GM21786 (cell line): ENCODE measurements around the gene TMPRSS4.

ENCODE experiments used
- ATAC-seq: cut with Tn5 transposase; IDR thresholded peaks from one replicate; pipeline ENCODE4 v1.9.1; 2021; ENCODE audit not compliant: unreplicated experiment

TMPRSS4 gene

DNA sequence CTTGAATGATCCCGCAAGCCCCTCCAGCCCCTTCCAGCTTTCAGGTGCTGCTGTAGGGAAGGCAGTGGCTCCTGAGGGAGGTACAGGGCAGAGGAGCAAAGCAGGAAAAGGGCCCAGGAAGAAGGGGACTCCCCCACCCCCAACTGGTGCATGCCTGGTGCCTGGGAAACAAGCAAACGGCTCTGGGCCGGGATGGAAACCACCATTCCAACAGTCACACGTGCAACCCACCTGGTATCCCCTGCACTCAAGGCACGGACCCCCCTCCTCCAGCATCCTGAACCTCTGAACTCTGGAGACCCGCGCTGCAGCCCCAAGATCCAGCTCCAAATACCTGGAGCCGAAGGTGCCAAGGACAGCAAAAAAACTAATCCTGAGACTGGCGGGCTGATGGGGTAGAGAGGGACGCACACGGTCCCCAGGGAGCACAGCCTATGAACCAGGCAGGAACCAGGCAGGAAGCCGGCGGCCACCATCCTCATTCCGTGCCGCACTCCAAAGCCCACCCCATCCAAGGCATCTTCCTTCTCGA, 75.2 kb downstream of the TMPRSS4 start:
- no peak for ATAC-seq

DNA sequence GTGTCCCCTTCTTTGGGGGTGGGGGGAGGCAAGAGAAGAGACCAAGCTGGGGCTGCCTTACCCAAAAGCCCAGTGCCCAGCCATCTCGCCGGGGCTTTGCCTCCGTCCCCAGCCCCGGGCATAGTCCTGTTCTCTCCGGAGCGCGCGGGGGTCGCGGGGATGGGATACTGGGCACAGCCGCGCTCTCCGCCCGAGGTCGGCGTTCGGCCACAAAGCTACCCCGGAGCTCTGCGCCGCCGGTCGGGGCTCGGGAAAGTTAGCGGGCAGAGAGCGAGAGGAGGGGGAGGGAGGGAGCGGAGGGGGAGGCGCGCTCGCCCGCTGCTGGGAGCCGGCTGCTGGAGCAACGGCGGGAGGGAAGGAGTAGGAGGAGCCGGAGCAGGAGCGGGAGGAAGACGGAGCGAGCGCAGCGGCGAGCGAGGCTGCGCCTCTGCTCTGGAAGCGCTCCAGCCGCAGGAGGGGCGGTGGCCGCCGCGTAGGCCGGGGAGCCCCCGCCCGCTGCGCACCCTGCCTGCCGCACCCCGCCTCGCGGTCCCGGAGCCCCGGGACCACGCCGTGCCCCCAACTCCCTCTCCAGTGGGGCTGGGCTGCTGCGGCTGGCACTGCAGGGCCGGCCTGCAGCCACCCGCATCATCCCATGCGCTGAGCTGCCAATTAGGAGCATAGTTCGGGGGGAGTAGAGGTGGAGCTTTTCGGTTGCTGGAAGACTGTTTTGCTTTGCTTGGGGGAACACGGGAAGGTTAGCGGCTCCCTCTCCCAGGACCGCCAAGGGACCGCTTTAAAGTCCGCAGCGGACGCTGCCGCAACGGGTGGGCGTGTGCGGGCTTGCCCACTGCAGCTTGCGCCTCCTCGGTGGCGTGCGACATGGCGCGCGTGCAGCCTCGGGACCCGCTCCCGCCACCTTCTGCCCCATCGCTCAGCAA, 75.9 kb downstream of the TMPRSS4 start, which contains the start of gene SCN4B:
SCN4B (minus strand) TSS at position 272 of the 920 bp plus-strand sequence; CDS start at position 122, 150 bp downstream.
- no peak for ATAC-seq

DNA sequence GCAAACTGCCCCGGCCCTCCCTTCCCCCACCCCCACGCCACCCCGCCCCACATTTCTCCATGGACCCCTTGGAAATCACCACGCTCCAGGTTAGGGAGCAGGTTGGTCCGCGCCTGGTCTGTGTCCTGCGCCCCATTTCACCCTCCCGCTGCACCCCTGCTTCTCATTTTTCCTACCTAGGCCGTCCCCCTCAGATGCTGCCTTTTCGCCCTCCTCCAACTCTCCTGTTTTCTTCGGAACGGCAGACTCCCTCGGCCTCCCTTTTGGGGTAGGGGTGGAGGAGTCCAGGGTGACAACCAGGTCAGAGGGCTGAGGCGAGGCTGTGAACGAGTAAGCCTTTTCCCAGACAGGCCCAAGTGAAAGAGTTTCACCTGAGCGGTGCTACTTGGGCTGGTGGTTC, 76.6 kb downstream of the TMPRSS4 start:
- no peak for ATAC-seq

DNA sequence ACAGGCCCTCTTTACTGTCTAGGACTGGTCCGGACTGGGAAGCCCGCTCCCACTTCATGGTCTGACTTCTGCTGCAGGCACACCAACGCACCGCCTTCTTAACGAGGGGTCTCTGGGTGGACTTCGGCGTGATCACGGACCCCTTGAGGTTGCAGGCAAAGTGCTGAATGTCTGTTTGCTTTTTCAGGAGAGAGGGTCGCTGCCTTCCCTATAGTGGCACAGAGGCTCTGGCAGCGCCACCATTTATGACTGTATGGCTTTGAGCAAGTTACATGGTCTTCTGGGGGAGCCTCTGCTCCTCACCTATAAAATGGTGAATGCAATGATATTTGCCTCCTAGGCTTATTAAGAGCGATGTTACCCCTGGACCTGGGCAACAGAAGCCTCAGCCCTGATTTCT, 77.1 kb downstream of the TMPRSS4 start:
- no peak for ATAC-seq

DNA sequence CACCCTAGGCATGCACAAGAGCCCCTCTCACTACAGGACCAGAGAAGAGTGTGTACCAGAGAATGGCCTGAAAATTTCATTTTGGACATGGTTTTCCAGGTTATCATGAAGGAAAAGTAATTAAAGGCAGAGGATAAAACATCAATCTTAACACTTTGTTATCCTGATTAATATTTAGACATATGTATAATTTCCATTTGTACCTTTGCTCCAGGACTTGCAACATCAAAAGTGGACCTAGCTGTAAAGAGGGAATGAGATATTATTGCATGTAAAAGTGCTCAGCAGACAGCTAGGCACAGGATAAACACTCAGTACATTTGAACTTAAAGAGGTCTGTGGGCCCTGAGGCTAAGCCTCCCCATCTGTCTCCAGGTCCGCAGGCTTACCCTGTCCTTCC, 77.8 kb downstream of the TMPRSS4 start:
- no peak for ATAC-seq

DNA sequence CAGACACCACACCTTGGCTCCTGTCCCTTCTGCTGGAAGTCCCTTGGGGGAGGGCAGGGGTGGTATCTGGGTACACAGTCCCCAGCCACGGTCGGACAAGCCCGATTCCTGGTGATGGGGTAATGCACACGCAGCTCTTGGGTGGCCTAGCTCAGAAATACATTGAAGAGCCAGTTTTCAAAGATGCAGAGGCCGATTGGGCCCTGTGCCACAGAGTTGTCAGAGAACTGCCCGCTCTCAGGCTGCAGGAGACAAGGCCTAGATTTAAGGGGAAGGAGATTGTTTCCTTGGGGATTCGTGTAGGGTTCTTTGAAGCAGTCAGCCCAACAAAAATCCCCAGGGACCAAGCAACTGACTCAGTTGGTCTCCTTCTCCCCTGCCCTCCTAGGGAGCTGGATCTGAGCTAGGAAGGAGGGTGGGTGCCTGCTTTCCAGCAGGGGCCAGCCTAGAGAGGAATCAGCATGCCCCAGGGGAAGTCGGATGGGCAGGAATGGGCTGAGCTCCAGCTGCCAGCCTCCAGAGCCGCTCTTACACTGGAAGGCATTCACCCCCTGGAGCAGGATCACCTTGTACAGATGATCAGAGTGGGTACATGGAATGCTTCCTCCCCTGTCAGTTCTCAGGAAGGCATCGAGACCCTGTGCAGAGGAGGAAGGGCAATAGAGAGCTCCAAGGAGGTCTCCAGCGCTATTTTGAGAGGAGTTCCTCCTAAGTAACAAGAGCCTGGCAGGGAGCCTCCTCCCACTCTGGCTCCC, 79.1 kb downstream of the TMPRSS4 start:
- ATAC-seq: no peak

DNA sequence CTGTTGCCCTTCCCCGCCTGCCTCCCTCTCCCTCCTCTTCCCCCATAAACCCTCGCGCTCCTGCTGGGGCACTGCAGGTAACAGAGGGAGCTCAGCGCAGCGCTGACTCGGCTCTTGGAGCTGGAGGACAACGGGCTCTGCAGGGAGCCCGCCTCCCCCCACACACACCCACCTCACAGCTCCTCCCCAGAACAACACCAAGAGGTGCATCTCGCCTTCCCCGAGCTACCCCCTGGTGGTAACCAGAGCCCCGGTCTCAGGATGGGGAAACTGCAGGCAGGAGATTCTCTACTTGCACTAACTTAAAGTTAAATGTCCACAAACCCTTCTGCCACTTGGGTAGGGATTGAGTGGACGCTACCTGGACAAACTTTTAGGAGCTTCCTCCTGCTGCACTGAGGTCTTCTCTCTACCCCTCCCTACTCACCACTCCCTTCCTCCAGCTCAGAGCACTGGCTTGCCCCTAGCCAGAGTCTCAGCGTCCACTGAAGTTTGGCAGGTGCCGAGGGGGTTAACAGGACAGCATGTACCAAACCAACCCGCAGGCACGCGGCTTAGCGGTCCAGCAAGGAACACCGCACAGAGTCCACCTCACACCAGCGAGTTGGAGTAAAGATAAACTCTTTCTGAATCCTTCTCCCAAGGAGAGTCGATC, 79.8 kb downstream of the TMPRSS4 start:
- ATAC-seq: no peak

DNA sequence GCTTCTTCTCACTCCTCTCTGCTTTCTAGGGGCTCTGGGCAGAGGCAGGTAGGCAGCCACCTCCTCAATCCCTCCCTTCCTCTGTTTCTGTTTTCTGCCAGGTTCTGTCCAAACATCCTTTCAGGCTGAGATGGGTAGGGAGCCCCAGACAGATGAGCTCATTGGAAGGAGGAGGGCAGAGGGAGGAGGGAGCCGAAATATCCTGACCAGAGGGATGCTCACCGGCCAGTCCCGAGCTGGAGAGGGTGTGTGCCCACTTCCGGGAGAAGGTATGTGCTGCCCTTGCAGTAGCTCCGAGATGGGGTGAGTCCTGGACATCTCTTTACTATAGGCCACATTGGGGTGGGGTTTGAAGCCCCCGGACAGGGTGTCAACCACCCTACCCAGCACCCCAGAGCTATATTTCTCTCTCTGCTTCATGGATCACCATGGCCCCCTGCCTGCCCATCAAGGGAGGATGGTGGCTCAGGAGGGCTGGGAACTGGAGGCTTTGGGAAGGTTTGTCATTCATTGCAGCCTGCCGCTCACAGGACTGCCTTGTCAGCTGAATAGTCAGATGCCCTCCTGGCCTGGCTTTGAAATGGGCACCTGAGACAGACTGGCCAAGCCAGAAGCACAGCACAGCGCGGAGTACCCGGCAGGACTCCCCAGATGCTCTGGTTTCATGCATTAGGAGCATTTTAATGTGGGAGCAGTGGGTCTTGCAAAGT, 80.5 kb downstream of the TMPRSS4 start:
- no peak for ATAC-seq

DNA sequence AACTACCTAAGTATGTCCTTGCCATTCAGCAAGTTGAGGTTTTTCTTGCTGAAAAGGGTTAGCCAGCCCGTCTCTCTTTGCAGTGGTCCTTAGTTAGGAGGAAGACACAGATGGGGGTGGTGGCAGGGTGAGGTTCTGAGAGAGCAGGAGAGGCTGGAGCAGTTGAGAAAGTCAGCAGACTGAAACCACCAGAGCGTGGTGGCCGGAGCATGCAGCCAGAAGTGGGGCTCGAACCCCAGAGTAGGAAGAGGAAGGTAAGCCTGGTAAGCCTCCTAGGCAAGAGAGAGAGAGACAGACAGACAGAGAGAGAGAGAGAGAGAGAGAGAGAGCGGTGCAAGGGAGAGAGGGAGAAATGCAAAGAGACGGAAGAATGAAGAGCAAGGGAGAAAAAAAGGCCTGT, 84.9 kb downstream of the TMPRSS4 start:
- ATAC-seq: no peak

DNA sequence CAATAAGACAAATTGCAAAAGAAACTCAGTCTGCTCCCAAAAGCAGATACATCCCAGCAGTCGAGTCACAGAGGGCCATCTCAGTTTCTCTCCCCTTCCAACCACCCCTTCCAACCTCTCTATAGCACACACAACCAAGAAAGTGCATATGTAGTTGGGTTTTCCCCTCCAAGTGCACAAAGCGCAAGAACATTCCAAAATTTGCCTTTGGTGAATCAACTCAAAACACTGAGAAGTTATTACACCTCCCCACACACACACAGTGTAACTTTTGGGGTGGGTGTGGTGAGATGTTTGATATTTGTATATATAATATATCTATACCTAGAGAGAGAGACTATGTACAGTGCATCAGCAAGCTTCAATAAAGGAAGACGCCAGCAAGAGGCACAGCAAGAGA, 86.0 kb downstream of the TMPRSS4 start:
- ATAC-seq: no peak

DNA sequence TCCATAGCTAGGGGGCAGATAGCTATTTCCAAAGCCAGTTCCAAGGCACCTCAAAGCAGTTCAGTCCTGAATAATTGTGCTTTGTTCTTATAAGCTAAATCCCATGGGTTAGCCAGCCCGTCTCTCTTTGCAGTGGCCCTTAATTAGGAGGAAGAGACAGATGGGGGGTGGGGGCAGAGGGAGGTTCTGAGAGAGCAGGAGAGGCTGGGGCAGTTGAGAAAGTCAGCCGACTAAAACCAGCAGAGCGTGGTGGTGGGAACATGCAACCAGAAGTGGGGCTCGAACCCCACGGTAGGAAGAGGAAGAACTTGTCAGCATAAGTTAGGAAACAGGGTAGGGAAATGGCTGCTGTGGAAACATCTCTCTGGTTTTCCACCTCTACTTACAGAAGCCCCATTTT, 86.6 kb downstream of the TMPRSS4 start:
- ATAC-seq: no peak

DNA sequence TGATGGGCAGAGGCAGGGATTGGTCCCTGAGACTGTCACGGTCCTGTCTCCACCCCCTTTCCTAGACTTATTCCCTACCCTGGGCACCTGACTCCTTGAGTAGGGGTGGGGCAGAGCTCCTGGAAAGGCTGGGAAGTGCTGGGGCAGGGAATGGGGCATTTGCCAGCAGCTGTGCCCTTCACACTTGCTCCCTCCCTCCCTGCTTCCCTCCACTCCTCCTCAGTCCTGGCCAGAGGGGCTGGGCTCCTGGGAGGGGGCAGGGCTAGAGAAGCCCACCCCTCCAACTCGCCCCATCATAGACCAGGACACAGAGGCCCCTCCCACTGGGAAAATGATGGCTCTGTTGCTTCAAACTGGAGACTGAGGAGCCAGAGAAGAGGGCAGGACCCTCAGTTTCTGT, 88.0 kb downstream of the TMPRSS4 start:
- no peak for ATAC-seq

DNA sequence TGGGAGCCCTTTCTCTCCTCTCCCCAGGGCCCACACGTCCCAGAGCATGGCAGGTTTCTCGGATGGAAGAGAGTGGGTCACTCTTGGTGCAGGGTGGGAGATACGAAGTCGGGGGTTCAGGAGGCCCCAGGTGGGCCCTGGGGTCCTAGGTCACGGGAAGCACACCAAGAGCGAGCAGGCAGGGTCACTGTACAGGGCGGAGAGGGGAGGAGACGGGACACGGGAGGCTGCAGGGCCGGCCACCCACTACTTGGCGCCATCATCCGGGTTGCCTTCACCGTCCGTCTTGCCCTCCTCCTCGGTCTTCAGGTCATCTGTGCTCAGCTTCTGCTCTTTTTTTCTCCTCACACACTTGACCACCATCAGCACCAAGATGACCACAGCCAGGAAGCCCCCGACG, 89.8 kb downstream of the TMPRSS4 start:
- ATAC-seq: no peak

DNA sequence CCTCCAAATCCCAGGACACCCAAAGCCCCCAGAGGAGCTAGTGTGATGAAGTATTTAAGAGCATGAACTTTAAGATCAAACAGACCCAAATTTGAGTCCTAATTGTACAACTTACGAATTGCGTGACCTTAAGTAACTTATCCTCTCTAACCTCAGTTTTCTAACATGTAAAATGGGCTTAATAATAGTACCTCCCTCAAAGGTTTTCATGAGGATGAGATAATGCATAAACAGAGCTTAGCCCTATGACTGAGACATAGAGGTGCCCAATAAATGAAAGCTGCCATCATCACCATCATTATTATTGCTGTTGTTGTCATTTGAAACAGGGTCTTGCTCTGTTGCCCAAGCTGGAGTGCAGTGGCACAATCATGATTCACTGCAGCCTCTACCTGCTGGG, 90.4 kb downstream of the TMPRSS4 start:
- no peak for ATAC-seq

DNA sequence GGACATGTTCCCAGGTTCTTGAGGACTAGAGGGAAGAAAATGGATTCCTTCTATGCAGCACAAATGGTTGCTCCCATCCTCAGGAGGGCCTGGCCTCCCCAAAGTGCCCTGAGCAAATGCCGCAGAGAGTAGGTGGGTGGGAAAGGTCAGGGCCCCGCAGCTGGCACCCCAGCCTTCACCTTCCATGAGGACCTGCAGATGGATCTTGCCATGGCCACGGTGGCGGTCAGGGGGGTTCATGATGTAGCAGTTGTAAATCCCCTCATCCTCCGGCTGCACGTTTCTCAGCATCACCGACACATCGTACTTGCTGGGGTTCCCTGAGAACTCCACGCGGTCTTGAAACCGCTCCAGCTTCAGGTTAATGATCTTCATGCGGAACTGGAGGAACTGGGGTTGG, 91.0 kb downstream of the TMPRSS4 start:
- ATAC-seq: no peak

DNA sequence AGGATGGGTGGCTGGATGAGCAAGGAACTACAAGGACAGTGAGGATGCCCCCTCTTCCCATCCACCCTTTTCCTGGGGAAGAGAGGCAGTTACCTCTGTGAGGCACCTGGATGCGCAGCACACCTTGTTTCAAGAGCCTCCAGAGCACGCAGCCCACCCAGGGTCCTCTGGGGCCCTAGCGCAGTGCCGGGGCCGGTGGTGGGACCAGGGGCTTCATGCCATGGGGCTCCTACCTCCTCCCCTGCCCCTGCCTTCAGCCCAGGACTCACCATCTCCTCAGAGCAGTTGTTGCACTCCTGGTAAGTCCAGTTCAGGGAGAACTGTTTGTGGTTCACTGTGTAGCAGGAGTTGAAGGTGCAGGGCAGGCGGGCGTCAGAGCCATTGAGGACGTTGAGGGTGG, 91.4 kb downstream of the TMPRSS4 start:
- ATAC-seq: no peak

DNA sequence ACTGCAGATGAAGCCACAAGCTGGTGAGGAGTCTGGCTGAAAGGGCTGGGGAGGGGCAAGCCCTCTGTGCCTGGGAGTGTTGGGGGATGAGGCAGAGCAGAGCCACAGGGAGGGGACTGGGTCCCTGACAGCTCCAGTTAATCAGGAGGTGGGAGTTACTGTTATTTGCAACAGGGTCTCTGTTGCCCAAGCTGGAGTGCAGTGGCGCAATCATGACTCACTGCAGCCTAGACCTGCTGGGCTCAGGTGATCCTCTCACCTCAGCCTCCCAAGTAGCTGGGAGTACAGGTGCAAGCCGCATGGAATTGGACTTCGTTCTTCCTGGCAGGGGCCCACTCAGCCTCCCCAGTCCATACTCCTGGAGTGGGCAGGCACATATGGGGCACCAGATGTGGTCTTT, 91.9 kb downstream of the TMPRSS4 start:
- ATAC-seq: no peak

DNA sequence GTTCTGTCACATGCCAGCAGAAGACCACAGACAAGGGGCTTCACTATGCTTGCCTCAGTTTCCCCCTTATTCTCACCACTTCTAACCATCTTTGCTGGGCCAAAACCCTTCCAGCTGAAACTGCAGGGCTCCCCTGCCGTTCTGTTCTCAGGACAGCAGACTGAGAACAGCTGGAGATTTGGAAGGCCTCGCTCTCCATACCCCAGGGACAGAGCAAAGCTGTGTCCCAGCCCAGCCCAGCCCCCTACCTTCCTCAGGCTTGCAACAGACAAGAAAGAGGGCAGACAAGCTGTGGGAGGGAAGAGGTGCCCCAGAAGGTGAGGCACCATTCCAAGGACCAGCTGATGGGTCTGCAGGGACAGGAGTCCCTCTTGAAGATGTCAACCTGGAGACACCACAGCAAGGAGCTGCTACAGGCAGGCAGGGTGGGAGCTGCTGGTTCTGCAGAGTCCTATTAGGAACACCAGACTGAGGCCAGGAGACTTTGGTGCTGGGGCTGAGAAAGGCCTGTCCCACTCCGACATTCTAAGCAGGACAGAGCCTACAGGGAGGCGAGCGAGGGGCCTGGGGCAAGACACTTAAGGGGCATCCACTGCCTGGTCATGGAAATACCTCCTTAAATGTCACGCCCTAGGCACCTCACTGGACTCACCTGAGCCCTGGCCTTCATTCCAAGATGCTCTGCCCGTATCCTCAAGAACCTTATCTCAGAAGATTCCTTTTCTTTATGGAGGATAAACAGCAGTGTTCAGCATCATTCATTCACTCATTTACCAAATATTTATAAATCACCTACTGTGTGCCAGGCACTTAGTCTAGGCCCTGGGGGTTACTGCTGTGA, 92.6 kb downstream of the TMPRSS4 start:
- no peak for ATAC-seq

DNA sequence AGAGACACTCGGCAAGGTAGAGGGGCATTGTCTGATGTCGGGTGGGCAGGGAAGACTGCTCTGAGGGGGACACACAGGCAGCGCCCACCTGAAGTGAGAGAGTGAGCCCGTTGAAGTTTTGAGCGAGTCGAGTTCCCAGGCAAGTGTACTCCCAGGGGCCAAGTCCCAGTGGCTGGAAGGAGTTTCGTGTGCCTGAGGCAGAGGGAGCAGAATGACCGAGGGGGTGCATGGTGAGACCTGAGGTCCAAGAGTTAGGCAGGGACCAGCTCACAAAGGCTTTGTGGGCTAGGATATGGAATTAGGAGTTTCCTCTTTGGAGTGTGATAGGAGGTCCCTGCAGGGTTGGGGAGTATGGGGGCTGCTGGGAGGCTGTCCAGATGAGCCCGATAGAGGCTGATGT, 93.4 kb downstream of the TMPRSS4 start:
- ATAC-seq: no peak

DNA sequence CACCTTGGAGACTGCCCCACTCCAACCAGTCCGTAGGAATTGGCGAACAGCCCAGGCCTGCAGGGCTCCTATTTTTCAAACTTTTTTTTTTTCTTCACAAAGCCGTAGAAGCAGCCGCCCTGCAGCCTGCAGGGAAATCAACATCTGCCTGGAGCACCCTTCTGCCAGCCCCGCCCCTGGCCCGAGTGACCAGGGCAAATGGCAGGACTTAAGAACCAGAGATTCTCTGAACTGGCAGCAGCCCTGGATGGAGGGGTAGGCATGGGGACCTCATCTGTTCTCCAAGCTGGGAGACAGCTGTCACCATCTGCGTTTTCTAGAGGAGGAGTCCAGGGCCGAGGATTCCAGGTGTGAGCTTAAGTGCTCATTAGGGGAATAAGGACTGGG, 94.0 kb downstream of the TMPRSS4 start:
- ATAC-seq: no peak
